HepG2 (cell line): ENCODE measurements around the gene METTL23. TPM values are rescaled to one million over a fixed set of nuclear protein-coding genes. Genes with fewer than 3 reads are reported as not detected.

Experiments used
- EED ChIP-seq: sonication (generic); formaldehyde crosslinking; IDR thresholded peaks from 2 replicates; pipeline ENCODE4 v1.5.0; 2020; ENCODE audit warnings: mild to moderate bottlenecking, missing genetic modification reagents
- FOXK1 ChIP-seq: sonication (generic); formaldehyde crosslinking; IDR thresholded peaks from 2 replicates; pipeline ENCODE4 v1.4.0; 2020; ENCODE audit warnings: low read depth, missing genetic modification reagents, borderline replicate concordance
- HDAC2 ChIP-seq: sonication (generic); formaldehyde crosslinking; IDR thresholded peaks from 2 replicates; pipeline ENCODE4 v1.4.0; 2020; ENCODE audit warnings: missing genetic modification reagents
- IRF9 ChIP-seq: sonication (generic); formaldehyde crosslinking; IDR thresholded peaks from 2 replicates; pipeline ENCODE4 v1.8.0; 2022; ENCODE audit warnings: missing genetic modification reagents, mild to moderate bottlenecking, borderline replicate concordance
- KLF13 ChIP-seq: sonication (generic); formaldehyde crosslinking; IDR thresholded peaks from 2 replicates; pipeline ENCODE4 v1.4.0; 2020; ENCODE audit warnings: mild to moderate bottlenecking, missing genetic modification reagents
- LBX2 ChIP-seq: sonication (generic); formaldehyde crosslinking; IDR thresholded peaks from 2 replicates; pipeline ENCODE4 v1.5.0; 2020; ENCODE audit warnings: missing genetic modification reagents, mild to moderate bottlenecking, borderline replicate concordance
- MEIS1 ChIP-seq: sonication (generic); formaldehyde crosslinking; IDR thresholded peaks from 2 replicates; pipeline ENCODE4 v1.9.0; 2021; ENCODE audit warnings: mild to moderate bottlenecking, missing genetic modification reagents, moderate library complexity, borderline replicate concordance
- ONECUT2 ChIP-seq: sonication (generic); formaldehyde crosslinking; IDR thresholded peaks from 2 replicates; pipeline ENCODE4 v1.4.0; 2020; ENCODE audit warnings: missing genetic modification reagents
- PHF20 ChIP-seq: sonication (generic); formaldehyde crosslinking; IDR thresholded peaks from 2 replicates; pipeline ENCODE4 v1.5.0; 2020; ENCODE audit warnings: mild to moderate bottlenecking, missing genetic modification reagents
- PLSCR1 ChIP-seq: sonication (generic); formaldehyde crosslinking; IDR thresholded peaks from 2 replicates; pipeline ENCODE4 v1.5.0; 2020; ENCODE audit warnings: missing genetic modification reagents, mild to moderate bottlenecking, borderline replicate concordance
- PRMT3 ChIP-seq: sonication (generic); formaldehyde crosslinking; IDR thresholded peaks from 2 replicates; pipeline ENCODE4 v1.8.1; 2022; ENCODE audit warnings: low read depth, mild to moderate bottlenecking, moderate library complexity, missing genetic modification reagents, borderline replicate concordance
- RBM22 ChIP-seq: fragments of 200-400 bp; formaldehyde crosslinking; optimal IDR thresholded peaks from 2 replicates; pipeline ENCODE3; 2017; ENCODE audit warnings: mild to moderate bottlenecking, low read length, moderate library complexity
- RBM39 ChIP-seq: fragments of 200-400 bp; formaldehyde crosslinking; IDR thresholded peaks from one replicate; pipeline ENCODE4 v1.6.1; 2018; ENCODE audit warnings: antibody characterized with exemption, mild to moderate bottlenecking, low read depth, low read length; ENCODE audit not compliant: poor library complexity, severe bottlenecking
- REL ChIP-seq: sonication (generic); formaldehyde crosslinking; conservative IDR thresholded peaks from 2 replicates; pipeline ENCODE4 v1.8.0; 2022; ENCODE audit warnings: mild to moderate bottlenecking, missing genetic modification reagents, moderate library complexity
- SETDB1 ChIP-seq: sonication (generic); formaldehyde crosslinking; IDR thresholded peaks from 2 replicates; pipeline ENCODE4 v1.5.1; 2020; ENCODE audit warnings: missing genetic modification reagents, mild to moderate bottlenecking, borderline replicate concordance
- SKI ChIP-seq: fragments of 450-650 bp; IDR thresholded peaks from one replicate; pipeline ENCODE4 v1.6.1; 2018; ENCODE audit warnings: mild to moderate bottlenecking; ENCODE audit not compliant: partially characterized antibody
- SMC3 ChIP-seq: IDR thresholded peaks from 2 replicates; pipeline ENCODE4 v1.6.1; 2011; ENCODE audit warnings: low read length, improper control_type of control experiment
- SNAPC5 ChIP-seq: sonication (generic); formaldehyde crosslinking; IDR thresholded peaks from 2 replicates; pipeline ENCODE4 v1.8.1; 2023; ENCODE audit warnings: mild to moderate bottlenecking, missing genetic modification reagents, borderline replicate concordance
- TARDBP ChIP-seq: sonication (generic); formaldehyde crosslinking; IDR thresholded peaks from 2 replicates; pipeline ENCODE4 v1.8.0; 2022; ENCODE audit warnings: mild to moderate bottlenecking, missing genetic modification reagents
- ZBTB7A ChIP-seq: sonication (generic); formaldehyde crosslinking; IDR thresholded peaks from 2 replicates; pipeline ENCODE4 v1.8.0; 2022; ENCODE audit warnings: mild to moderate bottlenecking, missing genetic modification reagents
- ZNF10 ChIP-seq: sonication (generic); formaldehyde crosslinking; IDR thresholded peaks from 2 replicates; pipeline ENCODE4 v1.4.0; 2020; ENCODE audit warnings: mild to moderate bottlenecking, low read depth, missing genetic modification reagents, borderline replicate concordance
- ZNF354B ChIP-seq: sonication (generic); formaldehyde crosslinking; IDR thresholded peaks from 2 replicates; pipeline ENCODE4 v1.8.0; 2022; ENCODE audit warnings: mild to moderate bottlenecking, missing genetic modification reagents
- ZNF672 ChIP-seq: sonication (generic); formaldehyde crosslinking; IDR thresholded peaks from 2 replicates; pipeline ENCODE4 v1.8.1; 2022; ENCODE audit warnings: missing genetic modification reagents
- ZNF790 ChIP-seq: sonication (generic); formaldehyde crosslinking; IDR thresholded peaks from 2 replicates; pipeline ENCODE4 v1.8.0; 2022; ENCODE audit warnings: missing genetic modification reagents, mild to moderate bottlenecking, borderline replicate concordance
- ZSCAN21 ChIP-seq: sonication (generic); formaldehyde crosslinking; IDR thresholded peaks from 2 replicates; pipeline ENCODE4 v1.8.0; 2022; ENCODE audit warnings: mild to moderate bottlenecking, missing genetic modification reagents, moderate library complexity, borderline replicate concordance
- ZSCAN31 ChIP-seq: sonication (generic); formaldehyde crosslinking; IDR thresholded peaks from 2 replicates; pipeline ENCODE4 v1.5.0; 2020; ENCODE audit warnings: low read depth, mild to moderate bottlenecking, missing genetic modification reagents
- polyA plus RNA-seq, 8 experiments: library from polyadenylated mRNA; depleted of rRNA in 3 of 8; stranded (reverse) in 7 of 8; unstranded in 1 of 8; fragments of >200 nt; fragmentation: Illumina TruSeq in 4 of 8; extraction: Trizol in 4 of 8; gene quantifications; 2 replicates each; pipeline versions ENCODE4 v1.2.1 to v1.2.3, GENCODE V29; 2011 to 2016; ENCODE audit warnings: low read depth in 4 of 8, missing spikeins in 1 of 8, mixed read lengths in 1 of 8; ENCODE audit not compliant: insufficient read depth in 1 of 8
- total RNA-seq, 5 experiments: library from RNA; depleted of rRNA; stranded (reverse); fragments of >200 nt; fragmentation: Illumina TruSeq; extraction: Trizol; gene quantifications; 2 replicates each; pipeline ENCODE4 v1.2.3, GENCODE V29; 2016; ENCODE audit warnings: low read depth in 1 of 5

METTL23 gene
- total and polyA plus RNA-seq, 2 of the 13 experiments (the other 11 are each of a cell fraction or from before 2014, with no cell fraction given): 39.9 to 104 TPM

GRCh38 chr17:76691379-76692191 lies 35.1 kb upstream of the METTL23 start (continued):
- peak; percentile 67; the same call in 1 of the 2 replicates for TF ChIP-seq FOXK1 (CRISPR knock-in tag)
- no peak for TF ChIP-seq ZNF10 (CRISPR knock-in tag)
- no peak for TF ChIP-seq LBX2 (CRISPR knock-in tag)
- TF ChIP-seq ZBTB7A (CRISPR knock-in tag): peak; percentile 55; the same call in 1 of the 2 replicates
- TF ChIP-seq ZNF790 (CRISPR knock-in tag): no peak
- peak; percentile 38 for TF ChIP-seq SKI
- peak; percentile 87 for TF ChIP-seq ZSCAN31
- TF ChIP-seq ZSCAN21 (CRISPR knock-in tag): no peak
- no peak for TF ChIP-seq RBM22
- no peak; the same call in 1 of the 2 replicates for TF ChIP-seq PLSCR1
- TF ChIP-seq EED (CRISPR knock-in tag): no peak
- TF ChIP-seq MEIS1 (CRISPR knock-in tag): peak; percentile 82
- no peak for TF ChIP-seq ONECUT2
- TF ChIP-seq HDAC2 (CRISPR knock-in tag): peak; percentile 85
- no peak for TF ChIP-seq SETDB1 (CRISPR knock-in tag)
- TF ChIP-seq SMC3: no peak
- no peak for TF ChIP-seq ZNF672 (CRISPR knock-in tag)
- no peak for TF ChIP-seq SNAPC5 (CRISPR knock-in tag)
- TF ChIP-seq RBM39: no peak
- no peak for TF ChIP-seq PHF20 (CRISPR knock-in tag)
- no peak for TF ChIP-seq PRMT3
- no peak for TF ChIP-seq ZNF354B (CRISPR knock-in tag)
- peak; percentile 85; the same call in 1 of the 2 replicates for TF ChIP-seq TARDBP (CRISPR knock-in tag)
- TF ChIP-seq KLF13 (CRISPR knock-in tag): no peak
- no peak for TF ChIP-seq REL (CRISPR knock-in tag)
- no peak for TF ChIP-seq IRF9
